Measurements from ENCODE around the gene LHFPL3. TPM values are rescaled to one million over a fixed set of nuclear protein-coding genes. Genes with fewer than 3 reads are reported as not detected.

LHFPL3 gene
- total and polyA plus RNA-seq, 2 experiments from 2014 or later: 0.24 TPM; not detected in 1

GRCh38 chr7:104482362-104483037, 154.1 kb downstream of the LHFPL3 start:
- Histone ChIP-seq H2AFZ (no peak overlapping the region), H3K36me3 (ENCODE audit: insufficient read depth) (no peaks in the 10 kb centered on the region), H4K20me1 (replicated peaks; ENCODE audit: insufficient read depth) (no peaks in the 10 kb centered on the region), H3K27me3 (ENCODE audit: insufficient read depth) (no peaks in the 10 kb centered on the region), H3K9me2 (ENCODE audit: insufficient read depth) (peaks cover 4% of the 10 kb centered on the region; the same call in 1 of the 2 replicates), H3K79me2 (replicated peaks; ENCODE audit: insufficient read depth) (no peaks in the 10 kb centered on the region), H3K4me3 (no peak overlapping the region), H3K4me2 (no peak overlapping the region), H3K27ac (ENCODE audit: low read depth) (no peak overlapping the region), H3F3A (replicated peaks; ENCODE audit: low read depth) (no peaks in the 10 kb centered on the region), H3K4me1 (ENCODE audit: insufficient read depth) (no peaks in the 10 kb centered on the region; the same call in 1 of the 2 replicates)
- H3K27ac Mint-ChIP-seq: no peak overlapping the region
- no peak for TF ChIP-seq CREB1 (CRISPR knock-in tag; IDR thresholded peaks at IDR 0.05; ENCODE audit: low read depth)
- TF ChIP-seq ZNF114 (CRISPR knock-in tag; IDR thresholded peaks at IDR 0.05): no peak
- no peak for TF ChIP-seq REST (IDR thresholded peaks at IDR 0.05; ENCODE audit: unreplicated experiment)
- no peak for TF ChIP-seq STAT1 (IDR thresholded peaks at IDR 0.05; ENCODE audit: unreplicated experiment)
- no peak for TF ChIP-seq NANOG (IDR thresholded peaks at IDR 0.05; ENCODE audit: borderline replicate concordance)
- no peak for TF ChIP-seq ZNF331 (CRISPR knock-in tag; IDR thresholded peaks at IDR 0.05; ENCODE audit: low read depth)
- no peak for TF ChIP-seq CTCF (conservative IDR thresholded peaks at IDR 0.05; ENCODE audit: low read depth in 2 of 2)
- TF ChIP-seq ETS1 (IDR thresholded peaks at IDR 0.05): no peak
- TF ChIP-seq POLR2AphosphoS5 (IDR thresholded peaks at IDR 0.05; ENCODE audit: low read depth): no peak
- no peak for TF ChIP-seq EZH2phosphoT487 (IDR thresholded peaks at IDR 0.05; ENCODE audit: unreplicated experiment)
- no peak for TF ChIP-seq EZH2 (IDR thresholded peaks at IDR 0.05; ENCODE audit: low read depth, unreplicated experiment)
- TF ChIP-seq ZNF462 (CRISPR knock-in tag; IDR thresholded peaks at IDR 0.05): no peak
- no peak for TF ChIP-seq JUNB (IDR thresholded peaks at IDR 0.05; ENCODE audit: unreplicated experiment)
- no peaks in the 10 kb centered on the region for H3K27me3 Mint-ChIP-seq (ENCODE audit: insufficient read depth, low read depth, poor library complexity)
- no peaks in the 10 kb centered on the region for H3K36me3 Mint-ChIP-seq (ENCODE audit: low read depth)
- no peak overlapping the region for H3K4me3 Mint-ChIP-seq
- peaks cover 7% of the 10 kb centered on the region for H3K4me1 Mint-ChIP-seq
- H3K9me3 Mint-ChIP-seq: no peaks in the 10 kb centered on the region
- no peak for DNase-seq (ENCODE audit: low spot score)
- ATAC-seq: no peak
